Parietal lobe (tissue), 1 donor: ENCODE data around the gene TIGIT. TPM values are rescaled to one million over a fixed set of nuclear protein-coding genes. Genes with fewer than 3 reads are reported as not detected.

ENCODE experiments used
- total RNA-seq: library from RNA; depleted of rRNA; stranded (reverse); fragments of >200 nt; gene quantifications from one replicate; pipeline ENCODE4 v1.2.3, GENCODE V29; 2014

Gene TIGIT
- total RNA-seq = not detected

GRCh38 chr3:114293838-114294535, at the start of gene TIGIT:
TSS of gene TIGIT (plus strand) at chr3:114294028. CDS start at chr3:114294062, 34 bp downstream.

Other genes with a start within 250 kb of the TIGIT start
- gene CCDC191, start 237.5 kb upstream of the TIGIT start, total RNA-seq = 9.1 TPM
- 18.2 TPM for gene QTRT2, start 237.3 kb upstream of the TIGIT start, total RNA-seq
- not detected for gene DRD3, start 115.0 kb upstream of the TIGIT start, total RNA-seq
- not detected for gene ZNF80, start 56.5 kb upstream of the TIGIT start, total RNA-seq